ENCODE results near the gene KRT80. TPM values are rescaled to one million over a fixed set of nuclear protein-coding genes. Genes with fewer than 3 reads are reported as not detected.
"Not testable (repeated sequence)": the region's sequence is repeated elsewhere in the genome, so short reads cannot be mapped to it uniquely, and the experiment has no call there.

KRT80 gene
- not detected in 2 replicates for total RNA-seq

- intact Hi-C loops (cut with micrococcal nuclease) = no loop called here
- no peaks in the 10 kb centered on the region for H3K36me3 Mint-ChIP-seq (ENCODE audit: low read depth)
- DNase-seq = no peak
- H3K27ac Mint-ChIP-seq = no peak within 1 kb of the TSS
- H3K4me3 Mint-ChIP-seq = no peak within 1 kb of the TSS
- H3K27me3 Mint-ChIP-seq = peaks cover 4% of the 10 kb centered on the region
- H3K4me1 Mint-ChIP-seq = peaks cover 4% of the 10 kb centered on the region
- no peaks in the 10 kb centered on the region for H3K9me3 Mint-ChIP-seq
Observed at GRCh38 chr12:52191841-52192791, at the start of gene KRT80. KRT80 (minus strand) TSS chr12:52192014; CDS start chr12:52191902, 112 bp downstream.

- intact Hi-C loops (cut with micrococcal nuclease) = loop anchor here (5.0 to 10.0 kb wide), 2 partner anchors 189 to 267 kb away; partner anchors contain the start of gene NR4A1
- no peaks in the 10 kb centered on the region for H3K9me3 Mint-ChIP-seq
- H3K4me1 Mint-ChIP-seq = peaks cover 41% of the 10 kb centered on the region
- H3K27me3 Mint-ChIP-seq = peaks cover 3% of the 10 kb centered on the region
- H3K36me3 Mint-ChIP-seq (ENCODE audit: low read depth) = no peaks in the 10 kb centered on the region
- no peak overlapping the region for H3K27ac Mint-ChIP-seq
- H3K4me3 Mint-ChIP-seq = no peak overlapping the region
- DNase-seq = no peak
Observed at GRCh38 chr12:52241205-52241842, 49.5 kb upstream of the KRT80 start.

GRCh38 chr12:52240247-52240646 is 48.4 kb upstream of the KRT80 start:
- H3K27me3 Mint-ChIP-seq; H3K27ac Mint-ChIP-seq; H3K4me3 Mint-ChIP-seq; H3K36me3 Mint-ChIP-seq (ENCODE audit: low read depth); DNase-seq; H3K9me3 Mint-ChIP-seq: not testable (repeated sequence)
- H3K4me1 Mint-ChIP-seq = peaks cover 32% of the 10 kb centered on the region
- intact Hi-C loops (cut with micrococcal nuclease) = loop anchor here (5.0 to 10.0 kb wide), 2 partner anchors 188 to 265 kb away; partner anchors contain the start of gene NR4A1

GRCh38 chr12:52239767-52240166 is 48.0 kb upstream of the KRT80 start:
- Mint-ChIP-seq H3K27me3 (peaks cover 7% of the 10 kb centered on the region), H3K36me3 (ENCODE audit: low read depth) (no peaks in the 10 kb centered on the region), H3K9me3 (no peaks in the 10 kb centered on the region), H3K4me1 (peaks cover 29% of the 10 kb centered on the region), H3K4me3 (no peak overlapping the region), H3K27ac (no peak overlapping the region)
- intact Hi-C loops (cut with micrococcal nuclease) = loop anchor here (5.0 to 10.0 kb wide), 2 partner anchors 187 to 265 kb away; partner anchors contain the start of gene NR4A1
- no peak for DNase-seq

GRCh38 chr12:52238916-52239646 is 47.3 kb upstream of the KRT80 start:
- H3K9me3 Mint-ChIP-seq = no peaks in the 10 kb centered on the region
- peaks cover 12% of the 10 kb centered on the region for H3K27me3 Mint-ChIP-seq
- H3K4me1 Mint-ChIP-seq = peaks cover 27% of the 10 kb centered on the region
- DNase-seq = no peak
- no peak overlapping the region for H3K4me3 Mint-ChIP-seq
- no peak overlapping the region for H3K27ac Mint-ChIP-seq
- no peaks in the 10 kb centered on the region for H3K36me3 Mint-ChIP-seq (ENCODE audit: low read depth)
- intact Hi-C loops (cut with micrococcal nuclease) = no loop called here

GRCh38 chr12:52238207-52238840 is 46.5 kb upstream of the KRT80 start:
- no peak for DNase-seq
- Mint-ChIP-seq H3K4me1 (peaks cover 19% of the 10 kb centered on the region), H3K4me3 (no peak overlapping the region), H3K36me3 (ENCODE audit: low read depth) (no peaks in the 10 kb centered on the region), H3K27ac (no peak overlapping the region), H3K27me3 (peaks cover 17% of the 10 kb centered on the region), H3K9me3 (no peaks in the 10 kb centered on the region)
- intact Hi-C loops (cut with micrococcal nuclease) = no loop called here

GRCh38 chr12:52236386-52237050 is 44.7 kb upstream of the KRT80 start:
- intact Hi-C loops (cut with micrococcal nuclease) = no loop called here
- no peaks in the 10 kb centered on the region for H3K36me3 Mint-ChIP-seq (ENCODE audit: low read depth)
- H3K9me3 Mint-ChIP-seq = no peaks in the 10 kb centered on the region

GRCh38 chr12:52235822-52236361 is 44.1 kb upstream of the KRT80 start:
- Mint-ChIP-seq H3K36me3 (ENCODE audit: low read depth) (no peaks in the 10 kb centered on the region), H3K9me3 (no peaks in the 10 kb centered on the region), H3K4me3 (no peak overlapping the region), H3K27me3 (peaks cover 37% of the 10 kb centered on the region), H3K27ac (no peak overlapping the region), H3K4me1 (peaks cover 4% of the 10 kb centered on the region)
- intact Hi-C loops (cut with micrococcal nuclease) = no loop called here
- no peak for DNase-seq

More at GRCh38 chr12:52236386-52237050, 44.7 kb upstream of the KRT80 start:
- no peak overlapping the region for H3K27ac Mint-ChIP-seq
- H3K27me3 Mint-ChIP-seq = peaks cover 31% of the 10 kb centered on the region
- no peak for DNase-seq
- peaks cover 6% of the 10 kb centered on the region for H3K4me1 Mint-ChIP-seq
- no peak overlapping the region for H3K4me3 Mint-ChIP-seq

GRCh38 chr12:52235001-52235764 is 43.4 kb upstream of the KRT80 start:
- Mint-ChIP-seq H3K4me3 (no peak overlapping the region), H3K36me3 (ENCODE audit: low read depth) (no peaks in the 10 kb centered on the region), H3K27me3 (peaks cover 44% of the 10 kb centered on the region), H3K4me1 (peaks cover 4% of the 10 kb centered on the region), H3K9me3 (no peaks in the 10 kb centered on the region), H3K27ac (no peak overlapping the region)
- DNase-seq = no peak
- intact Hi-C loops (cut with micrococcal nuclease) = no loop called here

- H3K27me3 Mint-ChIP-seq = peaks cover 49% of the 10 kb centered on the region
- H3K4me1 Mint-ChIP-seq = peaks cover 4% of the 10 kb centered on the region
- DNase-seq = no peak
- no peaks in the 10 kb centered on the region for H3K9me3 Mint-ChIP-seq
- intact Hi-C loops (cut with micrococcal nuclease) = no loop called here
- H3K4me3 Mint-ChIP-seq = no peak overlapping the region
- peak overlapping the region; percentile 20 for H3K27ac Mint-ChIP-seq
- H3K36me3 Mint-ChIP-seq (ENCODE audit: low read depth) = no peaks in the 10 kb centered on the region
Observed at GRCh38 chr12:52234223-52234810, 42.5 kb upstream of the KRT80 start.

GRCh38 chr12:52233462-52234207 is 41.8 kb upstream of the KRT80 start:
- intact Hi-C loops (cut with micrococcal nuclease) = no loop called here
- no peaks in the 10 kb centered on the region for H3K9me3 Mint-ChIP-seq
- H3K4me1 Mint-ChIP-seq = peaks cover 4% of the 10 kb centered on the region
- no peak for DNase-seq
- H3K36me3 Mint-ChIP-seq (ENCODE audit: low read depth) = no peaks in the 10 kb centered on the region
- no peak overlapping the region for H3K4me3 Mint-ChIP-seq
- no peak overlapping the region for H3K27ac Mint-ChIP-seq
- H3K27me3 Mint-ChIP-seq = peaks cover 55% of the 10 kb centered on the region

All from activated CD4-positive, alpha-beta T cell treated with anti-CD3 and anti-CD28 coated beads, Interleukin-2, amount 10 ng/mL, durations not matched to agents 24 days and 14 days (primary cell).